A673 (cell line): Measurements from ENCODE around the gene TNFRSF17.

Experiments
- EZH2 ChIP-seq: fragments of 200-600 bp; sonication (generic); IDR thresholded peaks from 2 replicates; pipeline ENCODE4 v1.6.1; 2017; ENCODE audit warnings: borderline replicate concordance, low read depth, mild to moderate bottlenecking, mixed read lengths, antibody characterized with exemption, low read length; ENCODE audit not compliant: poor library complexity, severe bottlenecking
- TF ChIP-seq, protein P1 (sequence below): fragments of 300-800, 200-600 bp; sonication (generic); conservative IDR thresholded peaks from 2 replicates; pipeline ENCODE4 v1.5.1; 2017; ENCODE audit warnings: low read depth, mild to moderate bottlenecking, antibody characterized with exemption, low read length, moderate library complexity, mixed read lengths

DNA sequence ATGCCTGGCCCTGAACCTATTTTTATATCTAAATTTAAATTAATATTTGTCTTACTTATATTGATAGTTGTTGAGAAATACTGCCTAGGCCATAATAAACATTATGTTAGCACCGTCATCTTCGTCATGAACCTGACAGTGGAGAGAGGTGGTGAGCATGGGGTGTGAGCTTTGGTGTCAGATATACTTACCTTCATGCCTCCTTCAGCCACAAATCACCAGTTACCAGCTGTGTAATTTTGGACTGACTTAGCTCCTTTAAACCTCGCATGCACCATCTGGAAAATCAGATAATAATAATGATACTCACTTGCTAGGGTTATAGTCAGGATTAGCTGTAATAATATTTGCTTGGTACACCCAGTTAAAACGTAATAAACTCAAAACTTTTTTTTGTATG lies 46.6 kb downstream of the TNFRSF17 start:
- TF ChIP-seq, protein P1, sequence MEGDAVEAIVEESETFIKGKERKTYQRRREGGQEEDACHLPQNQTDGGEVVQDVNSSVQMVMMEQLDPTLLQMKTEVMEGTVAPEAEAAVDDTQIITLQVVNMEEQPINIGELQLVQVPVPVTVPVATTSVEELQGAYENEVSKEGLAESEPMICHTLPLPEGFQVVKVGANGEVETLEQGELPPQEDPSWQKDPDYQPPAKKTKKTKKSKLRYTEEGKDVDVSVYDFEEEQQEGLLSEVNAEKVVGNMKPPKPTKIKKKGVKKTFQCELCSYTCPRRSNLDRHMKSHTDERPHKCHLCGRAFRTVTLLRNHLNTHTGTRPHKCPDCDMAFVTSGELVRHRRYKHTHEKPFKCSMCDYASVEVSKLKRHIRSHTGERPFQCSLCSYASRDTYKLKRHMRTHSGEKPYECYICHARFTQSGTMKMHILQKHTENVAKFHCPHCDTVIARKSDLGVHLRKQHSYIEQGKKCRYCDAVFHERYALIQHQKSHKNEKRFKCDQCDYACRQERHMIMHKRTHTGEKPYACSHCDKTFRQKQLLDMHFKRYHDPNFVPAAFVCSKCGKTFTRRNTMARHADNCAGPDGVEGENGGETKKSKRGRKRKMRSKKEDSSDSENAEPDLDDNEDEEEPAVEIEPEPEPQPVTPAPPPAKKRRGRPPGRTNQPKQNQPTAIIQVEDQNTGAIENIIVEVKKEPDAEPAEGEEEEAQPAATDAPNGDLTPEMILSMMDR = no peak
- no peak for TF ChIP-seq EZH2
